PFSK-1 (cell line): Measurements from ENCODE around the gene LSMEM2.

Experiments used
- FOXP2 ChIP-seq: optimal IDR thresholded peaks from 2 replicates; pipeline ENCODE3; 2011; ENCODE audit warnings: borderline replicate concordance, control low read depth, inconsistent platforms; ENCODE audit not compliant: insufficient read depth; ENCODE audit errors: extremely low read length, extremely low read depth
- POLR2AphosphoS5 ChIP-seq: IDR thresholded peaks from 2 replicates; pipeline ENCODE4 v1.6.1; 2012; ENCODE audit warnings: low read depth, mild to moderate bottlenecking, control low read depth, low read length, moderate library complexity
- SIN3A ChIP-seq: IDR thresholded peaks from 2 replicates; pipeline ENCODE4 v1.6.1; 2012; ENCODE audit warnings: mild to moderate bottlenecking, low read length, moderate library complexity, borderline replicate concordance; ENCODE audit not compliant: insufficient read depth
- TAF1 ChIP-seq: IDR thresholded peaks from 2 replicates; pipeline ENCODE4 v1.6.1; 2012; ENCODE audit warnings: low read length, control low read depth, borderline replicate concordance; ENCODE audit not compliant: insufficient read depth
- TF ChIP-seq, protein P1 (sequence below), 2 experiments: IDR thresholded peaks; 2 replicates each; pipeline versions ENCODE4 v1.6.1 to v1.8.0; 2011 to 2012; ENCODE audit warnings: low read depth in 2 of 2, low read length in 2 of 2, control low read depth in 1 of 2, inconsistent platforms in 1 of 2, mild to moderate bottlenecking in 1 of 2, moderate library complexity in 1 of 2; ENCODE audit not compliant: insufficient read depth in 1 of 2

GRCh38 chr3:50237133-50237651 is 41.7 kb upstream of the LSMEM2 start:
- no peak for TF ChIP-seq POLR2AphosphoS5
- no peak for TF ChIP-seq TAF1
- TF ChIP-seq, protein P1, sequence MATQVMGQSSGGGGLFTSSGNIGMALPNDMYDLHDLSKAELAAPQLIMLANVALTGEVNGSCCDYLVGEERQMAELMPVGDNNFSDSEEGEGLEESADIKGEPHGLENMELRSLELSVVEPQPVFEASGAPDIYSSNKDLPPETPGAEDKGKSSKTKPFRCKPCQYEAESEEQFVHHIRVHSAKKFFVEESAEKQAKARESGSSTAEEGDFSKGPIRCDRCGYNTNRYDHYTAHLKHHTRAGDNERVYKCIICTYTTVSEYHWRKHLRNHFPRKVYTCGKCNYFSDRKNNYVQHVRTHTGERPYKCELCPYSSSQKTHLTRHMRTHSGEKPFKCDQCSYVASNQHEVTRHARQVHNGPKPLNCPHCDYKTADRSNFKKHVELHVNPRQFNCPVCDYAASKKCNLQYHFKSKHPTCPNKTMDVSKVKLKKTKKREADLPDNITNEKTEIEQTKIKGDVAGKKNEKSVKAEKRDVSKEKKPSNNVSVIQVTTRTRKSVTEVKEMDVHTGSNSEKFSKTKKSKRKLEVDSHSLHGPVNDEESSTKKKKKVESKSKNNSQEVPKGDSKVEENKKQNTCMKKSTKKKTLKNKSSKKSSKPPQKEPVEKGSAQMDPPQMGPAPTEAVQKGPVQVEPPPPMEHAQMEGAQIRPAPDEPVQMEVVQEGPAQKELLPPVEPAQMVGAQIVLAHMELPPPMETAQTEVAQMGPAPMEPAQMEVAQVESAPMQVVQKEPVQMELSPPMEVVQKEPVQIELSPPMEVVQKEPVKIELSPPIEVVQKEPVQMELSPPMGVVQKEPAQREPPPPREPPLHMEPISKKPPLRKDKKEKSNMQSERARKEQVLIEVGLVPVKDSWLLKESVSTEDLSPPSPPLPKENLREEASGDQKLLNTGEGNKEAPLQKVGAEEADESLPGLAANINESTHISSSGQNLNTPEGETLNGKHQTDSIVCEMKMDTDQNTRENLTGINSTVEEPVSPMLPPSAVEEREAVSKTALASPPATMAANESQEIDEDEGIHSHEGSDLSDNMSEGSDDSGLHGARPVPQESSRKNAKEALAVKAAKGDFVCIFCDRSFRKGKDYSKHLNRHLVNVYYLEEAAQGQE (IDR thresholded peaks at IDR 0.05; ENCODE audit: insufficient read depth in 1 of 2, low read depth in 2 of 2, low read length in 2 of 2), result no peak
- TF ChIP-seq SIN3A, result no peak
- no peak for TF ChIP-seq FOXP2
